Spleen (tissue), 11 donors: Measurements from ENCODE around the gene CRMP1. TPM values are rescaled to one million over a fixed set of nuclear protein-coding genes. Genes with fewer than 3 reads are reported as not detected.

Experiments used
- DNase-seq: peaks from one replicate; pipeline ENCODE4 v3.0.0-alpha.2; 2020
- H3K27ac ChIP-seq, 8 donors: fragments of 200-600 bp; sonication (generic) in 7 of 8; 1 replicate in 4 of 8; 2 replicates in 4 of 8; pipeline versions ENCODE4 v1.5.0 to v1.8.0; 2016 to 2021; ENCODE audit warnings: inconsistent platforms in 4 of 8, mild to moderate bottlenecking in 4 of 8, moderate library complexity in 1 of 8
- H3K27me3 ChIP-seq, 7 donors: fragments of 200-600 bp; sonication (generic) in 6 of 7; replicated peaks in 1 of 7; 1 replicate in 4 of 7; 2 replicates in 3 of 7; pipeline versions ENCODE4 v1.5.0 to v1.8.0; 2016 to 2021; ENCODE audit warnings: inconsistent platforms in 3 of 7, mild to moderate bottlenecking in 1 of 7
- H3K36me3 ChIP-seq, 6 donors: fragments of 200-600 bp; sonication (generic) in 5 of 6; 1 replicate in 4 of 6; 2 replicates in 2 of 6; pipeline versions ENCODE4 v1.5.0 to v1.8.0; 2016 to 2021; ENCODE audit warnings: inconsistent platforms in 2 of 6
- H3K4me1 ChIP-seq, 6 donors: fragments of 200-600 bp; sonication (generic) in 5 of 6; 1 replicate in 3 of 6; 2 replicates in 3 of 6; pipeline versions ENCODE4 v1.5.0 to v1.8.0; 2016 to 2021; ENCODE audit warnings: inconsistent platforms in 3 of 6
- H3K4me3 ChIP-seq, 8 donors: fragments of 200-600 bp; sonication (generic) in 7 of 8; 1 replicate in 4 of 8; 2 replicates in 4 of 8; pipeline versions ENCODE4 v1.5.0 to v1.8.0; 2016 to 2021; ENCODE audit warnings: inconsistent platforms in 4 of 8, mild to moderate bottlenecking in 4 of 8, moderate library complexity in 2 of 8
- H3K9me3 ChIP-seq, 8 donors: fragments of 200-600 bp; sonication (generic) in 7 of 8; 1 replicate in 4 of 8; 2 replicates in 4 of 8; pipeline versions ENCODE4 v1.5.0 to v1.8.0; 2016 to 2021; ENCODE audit warnings: inconsistent platforms in 4 of 8
- CTCF ChIP-seq, 11 experiments: fragments of 200-600 bp in 7 of 11; fragments of 450-650 bp in 4 of 11; sonication (generic) in 4 of 11; IDR thresholded peaks in 8 of 11; conservative IDR thresholded peaks in 3 of 11; 1 replicate in 7 of 11; 2 replicates in 4 of 11; pipeline versions ENCODE4 v1.4.0 to v1.8.0; 2016 to 2021; ENCODE audit warnings: antibody characterized with exemption in 11 of 11, inconsistent platforms in 4 of 11, mild to moderate bottlenecking in 1 of 11
- POLR2A ChIP-seq, 3 donors: fragments of 450-650 bp; IDR thresholded peaks; one replicate each; pipeline ENCODE4 v1.5.1; 2017; ENCODE audit warnings: antibody characterized with exemption in 3 of 3, mild to moderate bottlenecking in 1 of 3
- POLR2AphosphoS5 ChIP-seq, 3 donors: sonication (generic); formaldehyde crosslinking; IDR thresholded peaks; one replicate each; pipeline ENCODE4 v1.5.1; 2017; ENCODE audit warnings: antibody characterized with exemption in 3 of 3
- WGBS, 5 donors: extraction: QIAGEN DNeasy Blood & Tissue Kit in 3 of 5; methylation state at CpG; one replicate each; pipeline versions ENCODE4 v1.1.5 to v1.1.7; 2013 to 2018; 5-methylcytosine and 5-hydroxymethylcytosine counted together
- intact Hi-C: fragments of 100-400 bp; cut with DNase I; formaldehyde crosslinking; loops from one replicate; pipeline ENCODE4 v1.15.0; 2023; ENCODE audit warnings: low total_unique reads
- polyA plus RNA-seq, 3 donors: library from polyadenylated mRNA; stranded (reverse); fragments of 200-250 nt; gene quantifications; one replicate each; pipeline ENCODE4 v1.2.1, GENCODE V29; 2013
- total RNA-seq, 7 donors: library from RNA; depleted of rRNA in 3 of 7; stranded (reverse); fragments of >200 nt in 3 of 7; fragmentation: NEBNext Ultra II Directional in 4 of 7; extraction: Animal tissue kit (Norgen Biotek cat#: 25700) in 4 of 7; gene quantifications; one replicate each; pipeline versions ENCODE4 v1.1.0 to v1.2.1, GENCODE V29; 2016 to 2021
- donor health status: healthy with polysubstance abuse.
- donor health status: DM: no; HTN: no; CAD: no; lungs with moderate emphysema.
- donor health status: DM: no; HTN: no; CAD: no.
- donor health status: Bipolar disorder and iron deficiency.
- donor health status: healthy.
- donor health status: DM: no; HTN: no; CAD: no.
- donor health status: DM: yes; HTN: yes; CAD: no.

CRMP1 gene
- total and polyA plus RNA-seq, 10 donors, result 0.03 to 2.3 (median 0.85) TPM; not detected in 1

- Histone ChIP-seq H3K27me3 (peaks cover 4 to 83% (median 55%) of the 10 kb centered on the region in 7 donors), H3K4me3 (no peak overlapping the region), H3K27ac (no peak overlapping the region), H3K4me1 (peaks cover 0 to 22% (median 11%) of the 10 kb centered on the region in 6 donors), H3K9me3 (peaks cover 0 to 19% (median 0%) of the 10 kb centered on the region in 8 donors), H3K36me3 (no peaks in the 10 kb centered on the region)
- WGBS, 5 donors, result 32 to 59% (median 41%) methylated on average over 5 to 7 of the region's 7 CpGs
- TF ChIP-seq POLR2A (IDR thresholded peaks at IDR 0.05), result no peak
- TF ChIP-seq POLR2AphosphoS5 (IDR thresholded peaks at IDR 0.05), result no peak
- no peak for TF ChIP-seq CTCF (IDR thresholded peaks at IDR 0.05 in 8 of 11, conservative IDR thresholded peaks at IDR 0.05 in 3 of 11)
- intact Hi-C loops, result no loop called here
- DNase-seq, result no peak
Observed at GRCh38 chr4:5894266-5894665, 1.4 kb upstream of the CRMP1 start.

GRCh38 chr4:5893591-5893990, 705 bp upstream of the CRMP1 start:
- intact Hi-C loops, result no loop called here
- H3K27me3 ChIP-seq, result peaks cover 8 to 88% (median 61%) of the 10 kb centered on the region in 7 donors

GRCh38 chr4:5892323-5893003, 423 bp downstream of the CRMP1 start:
- no peak overlapping the region for H3K27ac ChIP-seq
- H3K36me3 ChIP-seq, result no peaks in the 10 kb centered on the region
- peaks cover 0 to 35% (median 20%) of the 10 kb centered on the region in 6 donors for H3K4me1 ChIP-seq
- no peak for DNase-seq
- intact Hi-C loops, result no loop called here
- peak overlapping the region in 1 of 8 donors; percentile 46 for H3K4me3 ChIP-seq
- peaks cover 15 to 91% (median 73%) of the 10 kb centered on the region in 7 donors for H3K27me3 ChIP-seq
- TF ChIP-seq POLR2AphosphoS5 (IDR thresholded peaks at IDR 0.05) (no peak), POLR2A (IDR thresholded peaks at IDR 0.05) (no peak), CTCF (IDR thresholded peaks at IDR 0.05 in 8 of 11, conservative IDR thresholded peaks at IDR 0.05 in 3 of 11) (no peak)
- H3K9me3 ChIP-seq, result peaks cover 0 to 15% (median 0%) of the 10 kb centered on the region in 8 donors
- 3 to 21% (median 8%) methylated on average over 32 to 100 of the region's 100 CpGs for WGBS, 5 donors

More at GRCh38 chr4:5893591-5893990, 705 bp upstream of the CRMP1 start:
- 72 to 78% (median 77%) methylated on average over 8 of the region's 8 CpGs for WGBS, 5 donors
- peaks cover 0 to 24% (median 12%) of the 10 kb centered on the region in 6 donors for H3K4me1 ChIP-seq
- H3K36me3 ChIP-seq, result no peaks in the 10 kb centered on the region
- no peak overlapping the region for H3K4me3 ChIP-seq
- TF ChIP-seq CTCF (IDR thresholded peaks at IDR 0.05 in 8 of 11, conservative IDR thresholded peaks at IDR 0.05 in 3 of 11), result no peak
- no peak for DNase-seq
- no peak overlapping the region for H3K27ac ChIP-seq
- H3K9me3 ChIP-seq, result peaks cover 0 to 19% (median 0%) of the 10 kb centered on the region in 8 donors

- TF ChIP-seq POLR2AphosphoS5 (IDR thresholded peaks at IDR 0.05), result no peak
- 17 to 25% (median 20%) methylated on average over 27 to 34 of the region's 34 CpGs for WGBS, 5 donors
- intact Hi-C loops, result no loop called here
- no peak for DNase-seq
- Histone ChIP-seq H3K9me3 (peaks cover 0 to 7% (median 0%) of the 10 kb centered on the region in 8 donors), H3K4me3 (no peak overlapping the region), H3K27ac (no peak overlapping the region), H3K27me3 (peaks cover 17 to 93% (median 80%) of the 10 kb centered on the region in 7 donors), H3K4me1 (peaks cover 0 to 39% (median 22%) of the 10 kb centered on the region in 6 donors), H3K36me3 (no peaks in the 10 kb centered on the region)
Observed at GRCh38 chr4:5891563-5892322, 1.1 kb downstream of the CRMP1 start.
